ENCODE results near the gene PTPRN2. TPM values are rescaled to one million over a fixed set of nuclear protein-coding genes. Genes with fewer than 3 reads are reported as not detected.
"Not testable (repeated sequence)": the region's sequence is repeated elsewhere in the genome, so short reads cannot be mapped to it uniquely, and the experiment has no call there.

PTPRN2 gene
- polyA plus RNA-seq, 4 donors: 7.2 to 9.2 (median 7.5) TPM

DNA sequence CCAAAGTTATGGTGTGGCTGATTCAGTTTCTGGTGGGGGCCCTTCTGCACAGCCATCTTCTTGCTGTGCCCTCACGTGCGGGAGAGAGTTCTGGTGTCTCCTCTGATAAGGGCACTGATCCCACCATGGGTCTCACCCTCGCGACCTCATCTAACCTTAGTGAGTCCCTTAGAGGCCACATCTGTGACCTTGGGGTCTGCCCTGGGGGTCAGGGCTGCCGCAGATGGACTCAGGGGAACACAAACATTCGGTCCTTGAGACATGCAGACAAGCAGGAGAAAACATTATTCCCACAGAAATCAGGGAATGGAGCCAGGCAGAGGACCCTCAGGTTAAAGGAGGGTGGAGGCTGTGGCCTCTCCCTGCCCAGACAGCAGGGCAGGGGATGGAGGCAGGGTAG, 1072.9 kb downstream of the PTPRN2 start:
- no peak for DNase-seq (ENCODE audit: low read depth in 4 of 4, low spot score in 3 of 4)

GRCh38 chr7:157514306-157514705, 1073.3 kb downstream of the PTPRN2 start:
- no peak for DNase-seq (ENCODE audit: low read depth in 4 of 4, low spot score in 3 of 4)

DNA sequence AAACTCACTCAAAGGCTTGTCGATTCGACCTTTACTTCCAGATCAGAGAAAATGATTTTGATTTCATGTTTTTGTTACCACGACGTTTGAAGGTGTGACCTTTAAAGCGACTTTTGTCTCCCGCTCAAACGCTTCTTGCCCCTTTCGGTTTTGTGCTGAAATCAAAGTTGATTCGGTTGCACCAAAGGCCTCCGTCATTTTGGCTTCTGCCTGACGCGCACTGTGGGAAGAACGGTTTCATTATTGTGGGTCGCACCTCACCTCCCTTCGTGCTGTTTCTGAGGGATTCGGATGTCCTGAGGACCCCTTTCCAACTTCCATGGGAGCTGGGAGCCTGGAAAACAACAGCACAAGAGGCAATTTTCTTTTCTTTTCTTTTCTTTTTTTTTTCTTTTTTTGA, 1073.9 kb downstream of the PTPRN2 start:
- no peak for DNase-seq (ENCODE audit: low read depth in 4 of 4, low spot score in 3 of 4)

GRCh38 chr7:157513162-157513621, 1074.4 kb downstream of the PTPRN2 start:
- no peak for DNase-seq (ENCODE audit: low read depth in 4 of 4, low spot score in 3 of 4)

DNA sequence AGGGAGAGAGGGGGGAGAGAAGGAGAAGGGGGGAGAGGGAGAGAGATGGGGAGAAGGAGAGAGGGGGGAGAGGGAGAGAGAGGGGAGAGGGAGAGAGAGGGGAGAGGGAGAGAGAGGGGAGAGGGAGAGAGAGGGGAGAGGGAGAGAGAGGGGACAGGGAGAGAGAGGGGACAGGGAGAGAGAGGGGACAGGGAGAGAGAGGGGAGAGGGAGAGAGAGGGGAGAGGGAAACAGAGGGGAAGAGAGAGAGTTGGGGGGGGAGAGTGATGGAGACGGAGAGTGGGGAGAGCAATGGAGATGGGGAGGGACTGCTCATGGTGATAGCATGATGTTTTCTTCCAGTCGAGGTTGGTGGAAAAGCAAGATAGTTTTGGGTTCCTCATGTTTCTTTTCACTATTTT, 1078.4 kb downstream of the PTPRN2 start:
- DNase-seq (ENCODE audit: low read depth in 4 of 4, low spot score in 3 of 4): no peak

DNA sequence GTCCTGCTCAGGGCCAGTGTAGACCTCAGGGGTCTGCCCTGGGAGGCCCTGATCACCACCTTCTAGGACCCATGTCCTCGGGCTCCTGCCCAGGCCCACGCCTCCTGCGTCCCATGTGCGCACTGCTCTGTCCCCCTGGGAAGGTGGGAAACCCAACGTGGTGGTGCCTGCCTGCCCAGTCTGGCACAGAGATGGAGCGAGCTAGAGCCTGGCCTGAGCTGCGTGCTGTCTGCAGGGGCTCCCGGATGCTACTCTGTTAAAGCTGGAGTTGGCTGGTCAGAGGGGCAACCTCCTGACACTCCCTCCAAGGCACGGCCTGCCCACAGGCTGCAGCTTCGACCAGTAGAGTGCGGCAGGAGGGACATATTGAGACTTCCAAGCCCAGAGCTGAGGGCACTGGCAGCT, 1079.1 kb downstream of the PTPRN2 start:
- no peak for DNase-seq (ENCODE audit: low read depth in 4 of 4, low spot score in 3 of 4)

DNA sequence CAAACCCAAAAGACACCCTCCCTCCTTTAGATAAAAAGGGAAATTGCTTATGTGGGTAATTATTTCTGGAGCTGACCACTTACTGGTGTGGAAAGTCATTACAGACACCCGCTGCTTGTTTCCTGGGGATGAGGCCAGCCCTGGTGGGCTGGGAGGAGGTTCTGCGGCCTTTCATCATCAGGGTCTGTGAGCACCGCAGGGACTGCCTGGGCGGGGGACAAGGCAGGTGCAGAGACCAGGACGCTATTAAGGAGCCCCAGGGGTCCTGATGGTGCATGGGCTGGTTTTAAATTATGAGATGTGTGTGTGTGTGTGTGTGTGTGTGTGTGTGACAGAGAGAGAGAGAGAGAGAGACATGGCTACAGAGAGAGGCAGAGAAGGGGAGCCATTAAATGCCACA, 1079.6 kb downstream of the PTPRN2 start:
- no peak for DNase-seq (ENCODE audit: low read depth in 4 of 4, low spot score in 3 of 4)

DNA sequence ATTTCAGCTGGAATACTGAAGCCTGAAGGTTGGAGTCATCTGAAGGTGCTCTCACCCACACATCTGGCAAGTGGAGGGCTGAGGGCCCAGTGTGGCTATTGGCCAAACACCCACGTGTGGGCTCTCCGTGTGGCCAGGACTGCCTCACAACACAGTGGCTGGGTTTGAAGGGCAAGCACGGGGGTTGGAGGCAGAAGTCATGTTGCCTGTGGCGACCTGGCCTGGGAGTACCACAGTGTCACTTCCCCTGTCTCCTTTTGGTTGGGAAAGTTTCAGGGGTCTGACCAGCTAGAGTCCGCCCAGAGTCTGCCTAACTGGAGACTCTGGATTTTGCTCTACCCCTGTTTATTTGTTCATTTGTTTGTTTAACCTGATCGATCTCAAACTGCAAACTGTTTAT, 1081.4 kb downstream of the PTPRN2 start:
- DNase-seq (ENCODE audit: low read depth in 4 of 4, low spot score in 3 of 4): no peak

- no peak for DNase-seq (ENCODE audit: low read depth in 4 of 4, low spot score in 3 of 4)
Observed at GRCh38 chr7:157505646-157506045, 1082.0 kb downstream of the PTPRN2 start.

DNA sequence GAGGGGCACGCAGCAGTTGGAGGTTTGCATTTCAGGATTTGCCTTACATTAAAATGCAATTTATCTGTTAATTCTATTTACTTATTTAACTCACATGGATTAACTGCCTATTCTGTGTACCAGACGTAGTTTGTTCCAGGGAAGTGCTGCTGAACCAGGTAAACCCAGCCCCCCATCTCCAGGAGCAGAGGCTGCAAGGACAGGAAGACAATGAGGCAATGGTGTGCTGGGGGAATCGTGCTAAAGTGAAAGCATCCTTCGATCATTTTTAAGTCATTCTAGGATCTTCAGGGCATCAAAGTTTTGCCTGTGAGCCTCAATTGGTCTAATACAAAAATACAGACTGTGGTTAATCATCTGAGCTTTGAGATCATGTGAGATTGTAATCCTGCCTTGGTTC, 1084.4 kb downstream of the PTPRN2 start:
- no peak for DNase-seq (ENCODE audit: low read depth in 4 of 4, low spot score in 3 of 4)

DNA sequence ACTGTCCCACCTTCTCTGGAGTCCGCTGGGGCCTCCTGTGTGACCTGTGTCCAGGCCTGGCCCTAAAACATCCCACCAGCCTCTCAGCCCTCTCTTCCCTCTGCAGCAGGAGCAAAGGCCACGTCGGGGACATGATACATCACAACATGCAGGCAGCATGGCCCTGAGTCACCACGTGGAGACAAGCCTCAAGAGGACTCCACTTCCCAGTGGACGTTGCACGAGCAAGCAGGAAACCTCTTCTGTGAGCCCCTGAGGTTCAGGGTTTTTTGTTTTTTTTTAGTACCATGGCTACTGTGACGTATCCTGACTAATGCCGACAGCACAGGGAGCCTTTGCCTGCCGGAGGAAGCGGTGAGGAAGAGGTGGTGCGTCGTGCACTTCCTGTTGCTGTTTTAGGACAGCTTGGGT, 1084.9 kb downstream of the PTPRN2 start:
- DNase-seq (ENCODE audit: low read depth in 4 of 4, low spot score in 3 of 4): no peak

DNA sequence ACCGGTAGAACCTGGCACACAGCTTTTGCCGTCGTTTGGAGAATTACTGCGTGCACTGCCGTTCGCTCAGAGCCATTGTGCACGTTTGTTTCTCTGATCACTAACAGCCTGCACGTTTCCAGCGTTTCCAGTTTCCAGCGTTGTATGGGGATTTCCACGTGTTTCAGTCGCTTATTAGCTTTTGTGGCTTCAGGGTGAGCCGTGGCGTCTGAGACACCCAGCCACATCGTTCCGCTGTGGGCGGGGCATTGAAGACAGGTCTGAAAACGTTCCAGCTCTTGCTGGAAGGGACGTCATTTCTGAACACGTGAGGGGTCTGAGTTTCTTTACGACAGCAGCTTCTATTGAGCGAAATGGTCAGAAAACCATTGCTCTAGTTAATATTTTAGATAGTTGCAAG, 1086.0 kb downstream of the PTPRN2 start:
- DNase-seq (ENCODE audit: low read depth in 4 of 4, low spot score in 3 of 4): no peak

- not testable (repeated sequence) for DNase-seq (ENCODE audit: low read depth in 4 of 4, low spot score in 3 of 4)
Observed at GRCh38 chr7:157500989-157501540, 1086.6 kb downstream of the PTPRN2 start.

DNA sequence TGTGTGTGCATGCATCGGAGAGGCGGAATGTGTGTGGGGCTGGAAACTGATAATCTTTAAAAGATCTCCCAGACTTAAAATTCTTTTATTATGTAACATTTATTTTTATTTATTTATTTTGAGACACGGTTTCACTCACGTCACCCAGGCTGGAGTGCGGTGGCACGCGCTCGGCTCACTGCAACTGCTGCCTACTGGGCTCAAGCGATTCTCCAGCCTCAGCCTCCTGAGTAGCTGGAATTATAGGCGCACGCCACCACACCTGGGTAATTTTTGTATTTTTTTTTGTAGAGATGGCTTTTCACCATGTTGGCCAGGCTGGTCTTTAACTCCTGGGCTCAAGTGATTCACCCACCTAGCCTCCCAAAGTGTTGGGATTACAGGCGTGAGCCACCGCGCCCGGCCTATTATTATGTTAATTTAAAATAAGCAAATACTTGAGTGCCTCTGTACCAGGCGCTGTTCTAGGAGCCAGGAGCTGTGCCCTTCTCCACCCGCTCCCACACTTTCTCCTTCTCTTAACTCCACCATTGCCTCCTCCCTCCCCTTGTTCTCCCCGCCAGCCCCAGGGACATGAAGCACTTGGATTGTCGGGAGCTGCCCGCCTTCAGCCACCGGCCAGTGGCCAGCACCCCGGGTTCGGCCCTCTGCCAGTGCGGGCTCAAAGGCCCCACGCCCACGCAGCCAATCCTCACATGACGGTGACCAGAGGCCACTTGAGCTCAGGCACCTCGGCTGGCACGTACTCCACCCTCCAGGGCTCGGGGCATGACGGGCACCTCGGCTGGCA, 1087.3 kb downstream of the PTPRN2 start:
- no peak for DNase-seq (ENCODE audit: low read depth in 4 of 4, low spot score in 3 of 4)

GRCh38 chr7:157499835-157500153, 1087.8 kb downstream of the PTPRN2 start:
- no peak for DNase-seq (ENCODE audit: low read depth in 4 of 4, low spot score in 3 of 4)

- no peak for DNase-seq (ENCODE audit: low read depth in 4 of 4, low spot score in 3 of 4)
Observed at GRCh38 chr7:157499121-157499834, 1088.3 kb downstream of the PTPRN2 start.

GRCh38 chr7:157498657-157499056, 1089.0 kb downstream of the PTPRN2 start:
- DNase-seq (ENCODE audit: low read depth in 4 of 4, low spot score in 3 of 4): no peak

- no peak for DNase-seq (ENCODE audit: low read depth in 4 of 4, low spot score in 3 of 4)
Observed at GRCh38 chr7:157497744-157498651, 1089.6 kb downstream of the PTPRN2 start.

GRCh38 chr7:157497367-157497743, 1090.3 kb downstream of the PTPRN2 start:
- DNase-seq (ENCODE audit: low read depth in 4 of 4, low spot score in 3 of 4): no peak

GRCh38 chr7:157496416-157497275, 1091.0 kb downstream of the PTPRN2 start:
- DNase-seq (ENCODE audit: low read depth in 4 of 4, low spot score in 3 of 4): no peak

Data from left renal pelvis (tissue), 4 donors.